NK-92 (cell line): Measurements from ENCODE around the gene SLC29A4.

Source experiments
- DNase-seq: peaks from one replicate; lab custom pipeline; 2025; ENCODE audit not compliant: unreplicated experiment; lab: John Stamatoyannopoulos, UW

SLC29A4 gene

GRCh38 chr7:5350600-5351385, 68.0 kb downstream of the SLC29A4 start:
- no peak for DNase-seq

GRCh38 chr7:5351507-5352265, 68.9 kb downstream of the SLC29A4 start:
- no peak for DNase-seq

DNA sequence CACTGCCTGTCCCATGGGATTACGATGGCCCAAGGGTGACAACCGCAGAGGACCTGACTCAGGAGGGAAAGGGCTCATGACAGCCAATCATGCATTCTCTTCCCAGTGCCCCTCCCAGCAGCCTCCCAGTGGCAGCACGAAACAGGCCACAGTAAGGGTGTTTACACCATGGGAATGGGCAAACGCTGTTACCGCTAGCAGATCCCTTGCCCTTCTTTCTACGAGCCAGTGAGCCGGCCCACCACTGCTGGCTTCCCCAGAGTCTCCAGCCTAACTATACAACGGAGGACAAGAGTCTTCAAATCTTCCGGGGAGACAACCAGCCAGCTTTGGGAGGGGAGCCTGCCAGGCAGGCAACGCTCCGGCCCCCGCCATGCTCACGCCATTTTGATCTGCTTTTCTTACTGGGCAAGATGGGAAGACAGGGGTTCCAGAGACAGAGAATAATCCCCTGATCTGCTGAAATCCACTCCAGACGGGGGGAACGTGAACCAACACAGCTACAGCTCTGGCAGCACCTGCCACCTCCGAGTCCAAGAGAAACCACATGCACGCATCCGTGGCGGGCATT, 69.8 kb downstream of the SLC29A4 start:
- DNase-seq, result no peak

DNA sequence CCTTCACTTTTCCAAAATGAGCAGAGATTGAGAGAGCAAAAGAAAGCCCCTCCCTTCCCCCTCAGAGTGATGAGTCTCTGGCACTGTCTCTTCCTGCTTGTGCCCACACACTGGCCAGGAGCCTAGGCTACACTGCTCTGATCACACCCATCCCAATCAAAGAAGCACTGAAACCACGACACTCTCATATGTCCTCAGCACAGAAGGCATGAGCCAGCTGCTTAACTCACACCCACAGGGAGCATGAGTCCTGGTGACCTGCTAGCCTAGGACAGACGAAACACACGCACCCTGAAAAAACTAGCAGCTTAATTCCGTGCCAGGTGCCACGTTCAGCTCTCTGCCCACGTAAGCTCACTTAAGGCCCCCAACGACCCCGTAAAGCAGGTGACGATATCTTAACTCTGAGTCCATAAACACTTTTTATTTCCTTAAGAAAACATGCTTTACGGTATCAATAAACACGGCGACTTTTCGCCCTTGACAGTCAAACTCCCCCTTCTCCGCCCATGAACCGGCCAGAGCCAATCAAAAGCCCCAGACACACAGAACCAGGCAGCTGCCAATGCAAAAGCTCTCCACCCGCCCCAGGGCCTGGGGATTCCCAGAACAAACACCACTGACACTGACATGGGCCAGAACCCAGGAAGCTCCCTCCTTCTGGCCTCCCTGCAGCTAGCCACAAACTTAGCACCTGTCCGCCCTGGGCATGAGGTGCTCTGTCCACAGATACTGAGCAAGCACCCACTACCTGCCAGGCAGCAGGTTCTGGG, 71.9 kb downstream of the SLC29A4 start:
- DNase-seq, result no peak
